ENCODE measurements around the gene TERF2IP.

Gene TERF2IP

GRCh38 chr16:75660726-75661302 is 13.2 kb downstream of the TERF2IP start:
- Histone ChIP-seq H3K9ac (no peak overlapping the region), H3K79me2 (no peaks in the 10 kb centered on the region), H3K27ac (no peak overlapping the region), H3K4me1 (no peaks in the 10 kb centered on the region), H3K9me3 (ENCODE audit: control insufficient read depth, low read length) (no peaks in the 10 kb centered on the region), H3K27me3 (ENCODE audit: control insufficient read depth, insufficient read depth, low read length) (no peaks in the 10 kb centered on the region), H3K4me2 (ENCODE audit: low read length) (no peak overlapping the region), H2AFZ (no peak overlapping the region), H3K4me3 (ENCODE audit: low read depth, low read length) (no peak overlapping the region), H3K36me3 (ENCODE audit: control insufficient read depth, insufficient read depth, low read length) (no peaks in the 10 kb centered on the region)
- no peak for TF ChIP-seq CTCF (IDR thresholded peaks at IDR 0.05)

GRCh38 chr16:75667503-75667902 is 19.9 kb downstream of the TERF2IP start:
- Histone ChIP-seq H2AFZ (no peak overlapping the region), H3K27me3 (ENCODE audit: control insufficient read depth, insufficient read depth, low read length) (no peaks in the 10 kb centered on the region), H3K4me3 (ENCODE audit: low read depth, low read length) (no peak overlapping the region), H3K9ac (no peak overlapping the region), H3K4me2 (ENCODE audit: low read length) (no peak overlapping the region), H3K79me2 (no peaks in the 10 kb centered on the region), H3K4me1 (no peaks in the 10 kb centered on the region), H3K36me3 (ENCODE audit: control insufficient read depth, insufficient read depth, low read length) (no peaks in the 10 kb centered on the region), H3K27ac (no peak overlapping the region), H3K9me3 (ENCODE audit: control insufficient read depth, low read length) (no peaks in the 10 kb centered on the region)
- no peak for TF ChIP-seq CTCF (IDR thresholded peaks at IDR 0.05)

- no peaks in the 10 kb centered on the region for H3K79me2 ChIP-seq
- no peaks in the 10 kb centered on the region for H3K36me3 ChIP-seq (ENCODE audit: control insufficient read depth, insufficient read depth, low read length)
- H3K4me1 ChIP-seq: no peaks in the 10 kb centered on the region
- no peak within 1 kb of the TSS for H3K27ac ChIP-seq
- no peaks in the 10 kb centered on the region for H3K9me3 ChIP-seq (ENCODE audit: control insufficient read depth, low read length)
- H2AFZ ChIP-seq: no peak within 1 kb of the TSS
- H3K9ac ChIP-seq: no peak within 1 kb of the TSS
- H3K4me3 ChIP-seq (ENCODE audit: low read depth, low read length): no peak within 1 kb of the TSS
- no peaks in the 10 kb centered on the region for H3K27me3 ChIP-seq (ENCODE audit: control insufficient read depth, insufficient read depth, low read length)
- TF ChIP-seq CTCF (IDR thresholded peaks at IDR 0.05): no peak
- H3K4me2 ChIP-seq (ENCODE audit: low read length): no peak within 1 kb of the TSS
These were observed 29.3 kb downstream of the TERF2IP start, which contains the start of gene CPHXL2 for GRCh38 chr16:75676909-75677308. TSS of gene CPHXL2 (minus strand) at chr16:75677009. CDS start at chr16:75676999, 10 bp downstream.

- Histone ChIP-seq H3K4me1 (no peaks in the 10 kb centered on the region), H3K27me3 (ENCODE audit: control insufficient read depth, insufficient read depth, low read length) (no peaks in the 10 kb centered on the region), H3K9ac (no peak overlapping the region), H2AFZ (no peak overlapping the region), H3K9me3 (ENCODE audit: control insufficient read depth, low read length) (no peaks in the 10 kb centered on the region), H3K4me3 (ENCODE audit: low read depth, low read length) (no peak overlapping the region), H3K79me2 (no peaks in the 10 kb centered on the region), H3K36me3 (ENCODE audit: control insufficient read depth, insufficient read depth, low read length) (no peaks in the 10 kb centered on the region), H3K27ac (no peak overlapping the region), H3K4me2 (ENCODE audit: low read length) (no peak overlapping the region)
- no peak for TF ChIP-seq CTCF (IDR thresholded peaks at IDR 0.05)
These were observed 31.8 kb downstream of the TERF2IP start for GRCh38 chr16:75679366-75679765.

- no peaks in the 10 kb centered on the region for H3K9me3 ChIP-seq (ENCODE audit: control insufficient read depth, low read length)
- no peak overlapping the region for H3K9ac ChIP-seq
- TF ChIP-seq CTCF (IDR thresholded peaks at IDR 0.05): no peak
- no peaks in the 10 kb centered on the region for H3K4me1 ChIP-seq
- H3K27ac ChIP-seq: no peak overlapping the region
- H3K79me2 ChIP-seq: no peaks in the 10 kb centered on the region
- no peaks in the 10 kb centered on the region for H3K36me3 ChIP-seq (ENCODE audit: control insufficient read depth, insufficient read depth, low read length)
- H2AFZ ChIP-seq: no peak overlapping the region
- no peak overlapping the region for H3K4me3 ChIP-seq (ENCODE audit: low read depth, low read length)
- H3K4me2 ChIP-seq (ENCODE audit: low read length): no peak overlapping the region
- H3K27me3 ChIP-seq (ENCODE audit: control insufficient read depth, insufficient read depth, low read length): no peaks in the 10 kb centered on the region
These were observed 34.7 kb downstream of the TERF2IP start for GRCh38 chr16:75682308-75682707.

Data from parathyroid adenoma (tissue), 2 donors.